H1 (cell line): Measurements from ENCODE around the gene BEAN1. TPM values are rescaled to one million over a fixed set of nuclear protein-coding genes. Genes with fewer than 3 reads are reported as not detected.

Experiments
- POLR2A ChIP-seq, 2 experiments: IDR thresholded peaks; 1 replicate in 1 of 2; 2 replicates in 1 of 2; pipeline ENCODE4 v1.6.1; 2011; ENCODE audit warnings: low read depth in 2 of 2, low read length in 2 of 2, mild to moderate bottlenecking in 2 of 2; ENCODE audit errors: control extremely low read depth in 1 of 2
- RBBP5 ChIP-seq: IDR thresholded peaks from 2 replicates; pipeline ENCODE4 v1.7.1; 2012; ENCODE audit warnings: low read depth, mild to moderate bottlenecking, inconsistent platforms, low read length, moderate library complexity, borderline replicate concordance
- SP2 ChIP-seq: IDR thresholded peaks from 2 replicates; pipeline ENCODE4 v1.6.1; 2012; ENCODE audit warnings: mild to moderate bottlenecking, low read length, inconsistent platforms
- TAF1 ChIP-seq: IDR thresholded peaks from 2 replicates; pipeline ENCODE4 v1.6.1; 2011; ENCODE audit warnings: mild to moderate bottlenecking, low read depth, low read length
- TAF7 ChIP-seq: optimal IDR thresholded peaks from 2 replicates; pipeline ENCODE3; 2011; ENCODE audit warnings: low read depth, mild to moderate bottlenecking, inconsistent platforms, low read length, moderate library complexity, borderline replicate concordance
- polyA plus RNA-seq, 7 experiments: library from polyadenylated mRNA; depleted of rRNA in 3 of 7; stranded (reverse) in 5 of 7; unstranded in 2 of 7; fragments of >200 nt in 5 of 7; fragments of 200-250 nt in 2 of 7; gene quantifications; 1 replicate in 5 of 7; 2 replicates in 1 of 7; 4 replicates in 1 of 7; pipeline versions ENCODE4 v1.2.1 to v1.2.3, GENCODE V29; 2011 to 2013; ENCODE audit warnings: missing spikeins in 2 of 7, mixed read lengths in 2 of 7
- total RNA-seq: library from RNA; stranded (reverse); fragmentation: NEBNext Ultra II Directional; extraction: Animal tissue kit (Norgen Biotek cat#: 25700); gene quantifications from 2 replicates; pipeline ENCODE4 v1.2.1, GENCODE V29; 2021
- TF ChIP-seq, protein P1 (sequence below): IDR thresholded peaks from 2 replicates; pipeline ENCODE4 v1.6.1; 2012; ENCODE audit warnings: low read length, inconsistent platforms

BEAN1 gene
- total and polyA plus RNA-seq, 2 of the 8 experiments (the other 6 are each of a cell fraction or from before 2014, with no cell fraction given) = 0.08 TPM; not detected in 1

GRCh38 chr16:66470556-66470955, 43.5 kb downstream of the BEAN1 start (continued):
- TF ChIP-seq, protein P1, sequence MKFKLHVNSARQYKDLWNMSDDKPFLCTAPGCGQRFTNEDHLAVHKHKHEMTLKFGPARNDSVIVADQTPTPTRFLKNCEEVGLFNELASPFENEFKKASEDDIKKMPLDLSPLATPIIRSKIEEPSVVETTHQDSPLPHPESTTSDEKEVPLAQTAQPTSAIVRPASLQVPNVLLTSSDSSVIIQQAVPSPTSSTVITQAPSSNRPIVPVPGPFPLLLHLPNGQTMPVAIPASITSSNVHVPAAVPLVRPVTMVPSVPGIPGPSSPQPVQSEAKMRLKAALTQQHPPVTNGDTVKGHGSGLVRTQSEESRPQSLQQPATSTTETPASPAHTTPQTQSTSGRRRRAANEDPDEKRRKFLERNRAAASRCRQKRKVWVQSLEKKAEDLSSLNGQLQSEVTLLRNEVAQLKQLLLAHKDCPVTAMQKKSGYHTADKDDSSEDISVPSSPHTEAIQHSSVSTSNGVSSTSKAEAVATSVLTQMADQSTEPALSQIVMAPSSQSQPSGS = no peak
- TF ChIP-seq POLR2A (IDR thresholded peaks at IDR 0.05; ENCODE audit: control extremely low read depth in 1 of 2, low read depth in 2 of 2, low read length in 2 of 2) = no peak
- no peak for TF ChIP-seq TAF7
- TF ChIP-seq RBBP5 = no peak
- TF ChIP-seq SP2 = no peak
- no peak for TF ChIP-seq TAF1
